Thoracic aorta (tissue), 2 donors: ENCODE results near the gene EHD2. TPM values are rescaled to one million over a fixed set of nuclear protein-coding genes. Genes with fewer than 3 reads are reported as not detected.
"Not testable (repeated sequence)": the region's sequence is repeated elsewhere in the genome, so short reads cannot be mapped to it uniquely, and the experiment has no call there.

Experiments
- ATAC-seq: fragments of 150-250 bp; one replicate; pipeline ENCODE4 v1.8.0; 2017; ENCODE audit warnings: low read depth; ENCODE audit not compliant: insufficient number of reproducible peaks, low FRiP score
- DNase-seq: peaks from one replicate; pipeline ENCODE4 v3.0.0-alpha.2; 2020; ENCODE audit warnings: low spot score
- H3K27ac ChIP-seq, 2 donors: fragments of 200-600 bp; sonication (generic); 1 replicate in 1 of 2; 2 replicates in 1 of 2; pipeline ENCODE4 v1.5.1; 2016; ENCODE audit warnings: mild to moderate bottlenecking in 2 of 2, moderate library complexity in 2 of 2
- H3K27me3 ChIP-seq: fragments of 200-600 bp; sonication (generic); replicated peaks from 2 replicates; pipeline ENCODE4 v1.6.0; 2016; ENCODE audit warnings: mild to moderate bottlenecking; ENCODE audit not compliant: insufficient read depth
- H3K36me3 ChIP-seq: fragments of 200-600 bp; sonication (generic); one replicate; pipeline ENCODE4 v1.5.1; 2016
- H3K4me1 ChIP-seq, 2 donors: fragments of 200-600 bp; sonication (generic); 1 replicate in 1 of 2; 2 replicates in 1 of 2; pipeline versions ENCODE4 v1.5.1 to v1.6.0; 2016; ENCODE audit warnings: low read depth in 2 of 2, mild to moderate bottlenecking in 1 of 2; ENCODE audit not compliant: control insufficient read depth in 1 of 2
- H3K4me3 ChIP-seq: fragments of 200-600 bp; sonication (generic); 2 replicates; pipeline ENCODE4 v1.5.1; 2016; ENCODE audit warnings: mild to moderate bottlenecking
- H3K9me3 ChIP-seq: fragments of 200-600 bp; sonication (generic); 2 replicates; pipeline ENCODE4 v1.5.1; 2016
- CTCF ChIP-seq: fragments of 200-600 bp; sonication (generic); IDR thresholded peaks from one replicate; pipeline ENCODE4 v1.5.1; 2019; ENCODE audit warnings: antibody characterized with exemption
- total RNA-seq, 2 donors: library from RNA; depleted of rRNA; stranded (reverse); fragments of >200 nt; gene quantifications; one replicate each; pipeline versions ENCODE4 v1.1.0 to v1.2.3, GENCODE V29; 2016

The EHD2 gene
- total RNA-seq, 2 donors from 2014 or later = 141 to 195 TPM

GRCh38 chr19:47704656-47705055 lies 8.6 kb upstream of the EHD2 start:
- Histone ChIP-seq H3K27ac (no peak overlapping the region), H3K4me1 (no peaks in the 10 kb centered on the region), H3K36me3 (peaks cover 16% of the 10 kb centered on the region), H3K27me3 (no peaks in the 10 kb centered on the region), H3K9me3 (no peaks in the 10 kb centered on the region), H3K4me3 (no peak overlapping the region)
- ATAC-seq (no peak), DNase-seq (no peak)
- no peak for TF ChIP-seq CTCF

- H3K4me1 ChIP-seq = no peaks in the 10 kb centered on the region
- TF ChIP-seq CTCF = peak; percentile 83
- H3K36me3 ChIP-seq = peaks cover 1% of the 10 kb centered on the region
- no peaks in the 10 kb centered on the region for H3K9me3 ChIP-seq
- H3K27ac ChIP-seq = no peak overlapping the region
- no peaks in the 10 kb centered on the region for H3K27me3 ChIP-seq
- DNase-seq (no peak), ATAC-seq (peak; percentile 42)
- no peak overlapping the region for H3K4me3 ChIP-seq
Observed at GRCh38 chr19:47707135-47707925, 5.9 kb upstream of the EHD2 start.

- H3K4me3 ChIP-seq = no peak overlapping the region
- peaks cover 10 to 26% of the 10 kb centered on the region in 2 donors for H3K4me1 ChIP-seq
- no peak overlapping the region for H3K27ac ChIP-seq
- ATAC-seq (no peak), DNase-seq (no peak)
- H3K36me3 ChIP-seq = peaks cover 6% of the 10 kb centered on the region
- no peak for TF ChIP-seq CTCF
- H3K27me3 ChIP-seq = no peaks in the 10 kb centered on the region
- H3K9me3 ChIP-seq = no peaks in the 10 kb centered on the region
Observed at GRCh38 chr19:47711652-47712242, 1.5 kb upstream of the EHD2 start.

GRCh38 chr19:47714339-47714738 lies 1.1 kb downstream of the EHD2 start:
- peaks cover 28 to 50% of the 10 kb centered on the region in 2 donors for H3K4me1 ChIP-seq

GRCh38 chr19:47714855-47715254 lies 1.6 kb downstream of the EHD2 start:
- Histone ChIP-seq H3K27ac (peak overlapping the region; percentile 78 to 91), H3K4me1 (peaks cover 32 to 56% of the 10 kb centered on the region in 2 donors), H3K36me3 (peaks cover 16% of the 10 kb centered on the region), H3K4me3 (peak overlapping the region; percentile 95)
- H3K9me3 ChIP-seq, DNase-seq, H3K27me3 ChIP-seq, ATAC-seq: not testable (repeated sequence)

More at GRCh38 chr19:47714339-47714738, 1.1 kb downstream of the EHD2 start:
- Histone ChIP-seq H3K27ac (peak overlapping the region; percentile 78 to 91), H3K36me3 (peaks cover 16% of the 10 kb centered on the region), H3K9me3 (no peaks in the 10 kb centered on the region), H3K27me3 (no peaks in the 10 kb centered on the region), H3K4me3 (peak overlapping the region; percentile 95)
- TF ChIP-seq CTCF = no peak
- no peak for ATAC-seq
- DNase-seq = no peak
